ENCODE results near the gene SRSF10.

DNA sequence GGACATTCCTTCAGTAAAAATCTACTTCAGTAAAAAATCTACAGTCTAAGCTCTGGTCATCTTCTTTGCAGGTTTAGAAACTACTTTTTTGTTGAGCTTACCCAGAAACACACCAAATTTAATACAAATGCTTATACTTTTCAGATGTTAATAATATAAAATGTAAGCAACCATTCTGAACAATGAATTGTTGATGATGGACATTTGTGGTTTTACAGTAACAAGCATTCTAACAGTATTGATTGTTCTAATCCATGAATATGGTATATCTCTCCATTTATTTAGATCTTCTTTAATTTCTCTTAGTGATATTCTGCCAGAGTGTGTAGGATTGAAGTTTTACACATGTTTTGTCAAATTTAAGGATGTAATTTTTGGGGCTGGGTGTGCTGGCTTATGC, 27.0 kb upstream of the SRSF10 start:
- no peak for TF ChIP-seq POLR2A (IDR thresholded peaks at IDR 0.05)
- TF ChIP-seq, protein P1, sequence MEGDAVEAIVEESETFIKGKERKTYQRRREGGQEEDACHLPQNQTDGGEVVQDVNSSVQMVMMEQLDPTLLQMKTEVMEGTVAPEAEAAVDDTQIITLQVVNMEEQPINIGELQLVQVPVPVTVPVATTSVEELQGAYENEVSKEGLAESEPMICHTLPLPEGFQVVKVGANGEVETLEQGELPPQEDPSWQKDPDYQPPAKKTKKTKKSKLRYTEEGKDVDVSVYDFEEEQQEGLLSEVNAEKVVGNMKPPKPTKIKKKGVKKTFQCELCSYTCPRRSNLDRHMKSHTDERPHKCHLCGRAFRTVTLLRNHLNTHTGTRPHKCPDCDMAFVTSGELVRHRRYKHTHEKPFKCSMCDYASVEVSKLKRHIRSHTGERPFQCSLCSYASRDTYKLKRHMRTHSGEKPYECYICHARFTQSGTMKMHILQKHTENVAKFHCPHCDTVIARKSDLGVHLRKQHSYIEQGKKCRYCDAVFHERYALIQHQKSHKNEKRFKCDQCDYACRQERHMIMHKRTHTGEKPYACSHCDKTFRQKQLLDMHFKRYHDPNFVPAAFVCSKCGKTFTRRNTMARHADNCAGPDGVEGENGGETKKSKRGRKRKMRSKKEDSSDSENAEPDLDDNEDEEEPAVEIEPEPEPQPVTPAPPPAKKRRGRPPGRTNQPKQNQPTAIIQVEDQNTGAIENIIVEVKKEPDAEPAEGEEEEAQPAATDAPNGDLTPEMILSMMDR (IDR thresholded peaks at IDR 0.05), result no peak
